ENCODE measurements around the gene SEMA4G. TPM values are rescaled to one million over a fixed set of nuclear protein-coding genes. Genes with fewer than 3 reads are reported as not detected.

SEMA4G gene
- total RNA-seq, 1 experiment from 2014 or later, result 29.4 TPM

GRCh38 chr10:100985336-100985735 is 16.0 kb downstream of the SEMA4G start:
- ChIA-PET RAD21 (ENCODE audit: low non-redundant PET in 1 of 2, low total read pairs in 2 of 2, uncharacterized antibody in 2 of 2, unreplicated experiment in 2 of 2) (interaction anchor here in 1 of 2 experiments (0.6 kb wide), 1 partner anchor 13 kb away, joined by 3 read pairs; no protein-coding TSS in a partner anchor), POLR2A (no interaction called here), CTCF (interaction anchor here (0.6 kb wide), 1 partner anchor 9 kb away, joined by 3 read pairs; no protein-coding TSS in a partner anchor)
- TF ChIP-seq POLR2A (IDR thresholded peaks at IDR 0.05; ENCODE audit: borderline replicate concordance, extremely low read depth, insufficient read depth, insufficient read length), result no peak
- no peak for TF ChIP-seq REST (IDR thresholded peaks at IDR 0.05; ENCODE audit: low read depth)
- TF ChIP-seq ELF1 (IDR thresholded peaks at IDR 0.05; ENCODE audit: borderline replicate concordance, low read depth), result no peak
- TF ChIP-seq, protein P1, sequence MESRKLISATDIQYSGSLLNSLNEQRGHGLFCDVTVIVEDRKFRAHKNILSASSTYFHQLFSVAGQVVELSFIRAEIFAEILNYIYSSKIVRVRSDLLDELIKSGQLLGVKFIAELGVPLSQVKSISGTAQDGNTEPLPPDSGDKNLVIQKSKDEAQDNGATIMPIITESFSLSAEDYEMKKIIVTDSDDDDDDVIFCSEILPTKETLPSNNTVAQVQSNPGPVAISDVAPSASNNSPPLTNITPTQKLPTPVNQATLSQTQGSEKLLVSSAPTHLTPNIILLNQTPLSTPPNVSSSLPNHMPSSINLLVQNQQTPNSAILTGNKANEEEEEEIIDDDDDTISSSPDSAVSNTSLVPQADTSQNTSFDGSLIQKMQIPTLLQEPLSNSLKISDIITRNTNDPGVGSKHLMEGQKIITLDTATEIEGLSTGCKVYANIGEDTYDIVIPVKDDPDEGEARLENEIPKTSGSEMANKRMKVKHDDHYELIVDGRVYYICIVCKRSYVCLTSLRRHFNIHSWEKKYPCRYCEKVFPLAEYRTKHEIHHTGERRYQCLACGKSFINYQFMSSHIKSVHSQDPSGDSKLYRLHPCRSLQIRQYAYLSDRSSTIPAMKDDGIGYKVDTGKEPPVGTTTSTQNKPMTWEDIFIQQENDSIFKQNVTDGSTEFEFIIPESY (IDR thresholded peaks at IDR 0.05; ENCODE audit: extremely low read depth, insufficient replicate concordance, low read length), result no peak
- TF ChIP-seq YY1 (IDR thresholded peaks at IDR 0.05; ENCODE audit: extremely low read depth, insufficient replicate concordance, low read depth, low read length), result no peak
- no peak for TF ChIP-seq JUND (IDR thresholded peaks at IDR 0.05)
- TF ChIP-seq ATF3 (IDR thresholded peaks at IDR 0.05), result no peak
- TF ChIP-seq POLR2AphosphoS5 (IDR thresholded peaks at IDR 0.05; ENCODE audit: low read depth, low read length), result no peak; the same call in 1 of the 2 replicates
- no peak for TF ChIP-seq FOSL1 (IDR thresholded peaks at IDR 0.05; ENCODE audit: low read depth)
- no peak for TF ChIP-seq EGR1 (IDR thresholded peaks at IDR 0.05; ENCODE audit: low read depth)
- TF ChIP-seq CBX3 (IDR thresholded peaks at IDR 0.05; ENCODE audit: low read depth), result no peak
- no peak for TF ChIP-seq TCF7L2 (IDR thresholded peaks at IDR 0.05; ENCODE audit: borderline replicate concordance, extremely low read depth, insufficient read depth, insufficient read length)
- TF ChIP-seq CEBPB (IDR thresholded peaks at IDR 0.05; ENCODE audit: low read depth), result no peak
- TF ChIP-seq, protein P2, sequence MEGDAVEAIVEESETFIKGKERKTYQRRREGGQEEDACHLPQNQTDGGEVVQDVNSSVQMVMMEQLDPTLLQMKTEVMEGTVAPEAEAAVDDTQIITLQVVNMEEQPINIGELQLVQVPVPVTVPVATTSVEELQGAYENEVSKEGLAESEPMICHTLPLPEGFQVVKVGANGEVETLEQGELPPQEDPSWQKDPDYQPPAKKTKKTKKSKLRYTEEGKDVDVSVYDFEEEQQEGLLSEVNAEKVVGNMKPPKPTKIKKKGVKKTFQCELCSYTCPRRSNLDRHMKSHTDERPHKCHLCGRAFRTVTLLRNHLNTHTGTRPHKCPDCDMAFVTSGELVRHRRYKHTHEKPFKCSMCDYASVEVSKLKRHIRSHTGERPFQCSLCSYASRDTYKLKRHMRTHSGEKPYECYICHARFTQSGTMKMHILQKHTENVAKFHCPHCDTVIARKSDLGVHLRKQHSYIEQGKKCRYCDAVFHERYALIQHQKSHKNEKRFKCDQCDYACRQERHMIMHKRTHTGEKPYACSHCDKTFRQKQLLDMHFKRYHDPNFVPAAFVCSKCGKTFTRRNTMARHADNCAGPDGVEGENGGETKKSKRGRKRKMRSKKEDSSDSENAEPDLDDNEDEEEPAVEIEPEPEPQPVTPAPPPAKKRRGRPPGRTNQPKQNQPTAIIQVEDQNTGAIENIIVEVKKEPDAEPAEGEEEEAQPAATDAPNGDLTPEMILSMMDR (IDR thresholded peaks at IDR 0.05 in 2 of 3, conservative IDR thresholded peaks at IDR 0.05 in 1 of 3; ENCODE audit: borderline replicate concordance in 1 of 3, insufficient read depth in 1 of 3, low read depth in 2 of 3, low read length in 2 of 3), result no peak
- Histone ChIP-seq H3K79me2 (ENCODE audit: insufficient read depth, low read length) (peaks cover 50% of the 10 kb centered on the region), H3K4me3 (replicated peaks in 1 of 2; ENCODE audit: low read depth in 1 of 2, low read length in 2 of 2) (no peak overlapping the region), H2AFZ (ENCODE audit: low read depth, low read length, poor library complexity, severe bottlenecking) (no peak overlapping the region), H3K27me3 (ENCODE audit: insufficient read depth, low read length) (no peaks in the 10 kb centered on the region), H3K27ac (ENCODE audit: low read depth, low read length) (no peak overlapping the region), H4K20me1 (ENCODE audit: insufficient read depth) (no peaks in the 10 kb centered on the region; the same call in 1 of the 2 replicates), H3K4me2 (ENCODE audit: low read length) (no peak overlapping the region), H3K9me2 (ENCODE audit: insufficient read depth) (no peaks in the 10 kb centered on the region), H3K9ac (ENCODE audit: low read length) (no peak overlapping the region), H3K4me1 (ENCODE audit: control insufficient read depth in 1 of 2, insufficient read depth in 2 of 2, low read length in 2 of 2) (peaks cover 10 to 28% of the 10 kb centered on the region in 2 experiments; a peak in 3 of 4 replicates), H3K9me3 (ENCODE audit: control insufficient read depth in 1 of 2, insufficient read depth in 1 of 2, low read depth in 1 of 2, low read length in 2 of 2) (no peaks in the 10 kb centered on the region), H3K36me3 (ENCODE audit: control insufficient read depth in 1 of 2, insufficient read depth in 2 of 2, low read length in 2 of 2) (peaks cover 20 to 22% of the 10 kb centered on the region in 2 experiments; a peak in 3 of 4 replicates)
- ATAC-seq (no peak), DNase-seq (ENCODE audit: low read depth, low spot score) (no peak)
- intact Hi-C loops (cut with micrococcal nuclease), result no loop called here
- BruUV-seq (replicated peaks), result no TSS peak

Measured in HCT116 (cell line).